Calu3 (cell line): Measurements from ENCODE around the gene SGF29. TPM values are rescaled to one million over a fixed set of nuclear protein-coding genes. Genes with fewer than 3 reads are reported as not detected.

Experiments
- BruUV-seq: library from RNA; stranded (reverse); fragments of 400-500 nt; replicated peaks from 2 replicates; lab custom pipeline; 2021; lab: Mats Ljungman, UMichigan
- CTCF ChIA-PET: fragments of 300-600 bp; sonication (Branson Sonifier 250); formaldehyde crosslinking; loops from one replicate; lab custom pipeline; 2022; ENCODE audit warnings: antibody characterized with exemption; lab: Charles Lee
- DNase-seq: peaks from one replicate; pipeline ENCODE4 v3.0.0; 2022
- H3K27ac Mint-ChIP-seq: one replicate; pipeline ENCODE4 v1.8.0; 2022; ENCODE audit warnings: mixed read lengths; ENCODE audit not compliant: unreplicated experiment
- H3K27me3 Mint-ChIP-seq: one replicate; pipeline ENCODE4 v1.8.0; 2022; ENCODE audit warnings: mixed read lengths; ENCODE audit not compliant: unreplicated experiment
- H3K36me3 Mint-ChIP-seq: one replicate; pipeline ENCODE4 v1.8.0; 2022; ENCODE audit warnings: mild to moderate bottlenecking, moderate library complexity, mixed read lengths; ENCODE audit not compliant: insufficient read depth, unreplicated experiment
- H3K4me1 Mint-ChIP-seq: one replicate; pipeline ENCODE4 v1.8.0; 2022; ENCODE audit warnings: mild to moderate bottlenecking, low read depth, mixed read lengths; ENCODE audit not compliant: unreplicated experiment
- H3K4me3 Mint-ChIP-seq: one replicate; pipeline ENCODE4 v1.8.0; 2022; ENCODE audit warnings: mild to moderate bottlenecking, low read depth, moderate library complexity, mixed read lengths; ENCODE audit not compliant: unreplicated experiment
- H3K9me3 Mint-ChIP-seq: one replicate; pipeline ENCODE4 v1.8.0; 2022; ENCODE audit warnings: low read depth, mixed read lengths; ENCODE audit not compliant: unreplicated experiment
- intact Hi-C: fragments of 100-400 bp; cut with micrococcal nuclease; formaldehyde crosslinking; loops from one replicate; pipeline ENCODE4 v1.10.0; 2022; ENCODE audit not compliant: unreplicated experiment
- total RNA-seq: library from RNA; stranded (reverse); gene quantifications from 2 replicates; pipeline ENCODE4 v1.2.3, GENCODE V29; 2022
- TF ChIP-seq, protein P1 (sequence below): fragments of 200-600 bp; IDR thresholded peaks from one replicate; pipeline ENCODE4 v1.8.0; 2022; ENCODE audit warnings: antibody characterized with exemption; ENCODE audit not compliant: unreplicated experiment

The SGF29 gene
- total RNA-seq, 1 experiment from 2014 or later, result 31.0 TPM

- CTCF ChIA-PET, result no interaction called here
- no peak overlapping the region for H3K4me3 Mint-ChIP-seq
These were observed 33.0 kb upstream of the SGF29 start for GRCh38 chr16:28520672-28521071.

GRCh38 chr16:28521436-28521835 lies 32.3 kb upstream of the SGF29 start:
- no TSS peak for BruUV-seq
- CTCF ChIA-PET, result interaction anchor here (1.2 kb wide), 1 partner anchor 20 kb away, joined by 3 read pairs; no protein-coding TSS in a partner anchor
- Mint-ChIP-seq H3K9me3 (no peaks in the 10 kb centered on the region), H3K27ac (no peak overlapping the region), H3K27me3 (no peaks in the 10 kb centered on the region), H3K36me3 (no peaks in the 10 kb centered on the region), H3K4me3 (no peak overlapping the region), H3K4me1 (no peaks in the 10 kb centered on the region)
- TF ChIP-seq, protein P1, sequence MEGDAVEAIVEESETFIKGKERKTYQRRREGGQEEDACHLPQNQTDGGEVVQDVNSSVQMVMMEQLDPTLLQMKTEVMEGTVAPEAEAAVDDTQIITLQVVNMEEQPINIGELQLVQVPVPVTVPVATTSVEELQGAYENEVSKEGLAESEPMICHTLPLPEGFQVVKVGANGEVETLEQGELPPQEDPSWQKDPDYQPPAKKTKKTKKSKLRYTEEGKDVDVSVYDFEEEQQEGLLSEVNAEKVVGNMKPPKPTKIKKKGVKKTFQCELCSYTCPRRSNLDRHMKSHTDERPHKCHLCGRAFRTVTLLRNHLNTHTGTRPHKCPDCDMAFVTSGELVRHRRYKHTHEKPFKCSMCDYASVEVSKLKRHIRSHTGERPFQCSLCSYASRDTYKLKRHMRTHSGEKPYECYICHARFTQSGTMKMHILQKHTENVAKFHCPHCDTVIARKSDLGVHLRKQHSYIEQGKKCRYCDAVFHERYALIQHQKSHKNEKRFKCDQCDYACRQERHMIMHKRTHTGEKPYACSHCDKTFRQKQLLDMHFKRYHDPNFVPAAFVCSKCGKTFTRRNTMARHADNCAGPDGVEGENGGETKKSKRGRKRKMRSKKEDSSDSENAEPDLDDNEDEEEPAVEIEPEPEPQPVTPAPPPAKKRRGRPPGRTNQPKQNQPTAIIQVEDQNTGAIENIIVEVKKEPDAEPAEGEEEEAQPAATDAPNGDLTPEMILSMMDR, result no peak
- intact Hi-C loops, result no loop called here
- no peak for DNase-seq

More at GRCh38 chr16:28520672-28521071, 33.0 kb upstream of the SGF29 start:
- no peaks in the 10 kb centered on the region for H3K4me1 Mint-ChIP-seq
- no peak overlapping the region for H3K27ac Mint-ChIP-seq
- DNase-seq, result no peak
- no peaks in the 10 kb centered on the region for H3K27me3 Mint-ChIP-seq
- intact Hi-C loops, result no loop called here
- no peaks in the 10 kb centered on the region for H3K36me3 Mint-ChIP-seq
- TF ChIP-seq, protein P1, result no peak
- no TSS peak for BruUV-seq
- no peaks in the 10 kb centered on the region for H3K9me3 Mint-ChIP-seq

DNA sequence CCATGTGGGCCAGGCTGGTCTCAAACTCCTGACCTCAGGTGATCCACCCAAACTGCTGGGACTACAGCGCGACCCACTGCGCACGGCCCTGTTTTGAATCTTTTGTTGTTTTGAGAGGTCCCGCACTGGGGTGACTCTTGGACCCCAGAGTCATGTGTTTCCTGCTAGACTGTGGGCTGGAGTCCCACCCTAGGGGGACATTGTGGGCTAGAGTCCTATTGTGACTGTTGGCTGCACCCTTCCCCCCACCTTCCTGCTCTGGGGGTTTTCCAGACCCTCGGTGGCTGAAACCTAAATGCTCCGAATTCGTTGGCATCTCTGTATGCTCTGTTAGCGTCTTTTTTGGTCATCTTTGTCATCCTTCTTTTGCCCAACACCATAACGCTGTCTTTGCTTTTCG lies 30.9 kb upstream of the SGF29 start:
- Mint-ChIP-seq H3K4me3 (no peak overlapping the region), H3K36me3 (no peaks in the 10 kb centered on the region), H3K27ac (no peak overlapping the region), H3K27me3 (no peaks in the 10 kb centered on the region), H3K4me1 (no peaks in the 10 kb centered on the region), H3K9me3 (no peaks in the 10 kb centered on the region)
- TF ChIP-seq, protein P1, result no peak
- intact Hi-C loops, result no loop called here
- CTCF ChIA-PET, result no interaction called here
- no peak for DNase-seq
- no TSS peak for BruUV-seq

- intact Hi-C loops, result no loop called here
- no peak for DNase-seq
- no peak overlapping the region for H3K27ac Mint-ChIP-seq
- H3K9me3 Mint-ChIP-seq, result no peaks in the 10 kb centered on the region
- H3K4me3 Mint-ChIP-seq, result no peak overlapping the region
- H3K27me3 Mint-ChIP-seq, result no peaks in the 10 kb centered on the region
- no peaks in the 10 kb centered on the region for H3K4me1 Mint-ChIP-seq
- H3K36me3 Mint-ChIP-seq, result no peaks in the 10 kb centered on the region
- CTCF ChIA-PET, result interaction anchor here (0.6 kb wide), 1 partner anchor 24 kb away, joined by 3 read pairs; no protein-coding TSS in a partner anchor
- TF ChIP-seq, protein P1, result no peak
- no TSS peak for BruUV-seq
These were observed 29.0 kb upstream of the SGF29 start for GRCh38 chr16:28524681-28525171.
